ENCODE results near the gene MPDZ.

GRCh38 chr9:13228431-13228830, 51.1 kb downstream of the MPDZ start:
- TF ChIP-seq, protein P1, sequence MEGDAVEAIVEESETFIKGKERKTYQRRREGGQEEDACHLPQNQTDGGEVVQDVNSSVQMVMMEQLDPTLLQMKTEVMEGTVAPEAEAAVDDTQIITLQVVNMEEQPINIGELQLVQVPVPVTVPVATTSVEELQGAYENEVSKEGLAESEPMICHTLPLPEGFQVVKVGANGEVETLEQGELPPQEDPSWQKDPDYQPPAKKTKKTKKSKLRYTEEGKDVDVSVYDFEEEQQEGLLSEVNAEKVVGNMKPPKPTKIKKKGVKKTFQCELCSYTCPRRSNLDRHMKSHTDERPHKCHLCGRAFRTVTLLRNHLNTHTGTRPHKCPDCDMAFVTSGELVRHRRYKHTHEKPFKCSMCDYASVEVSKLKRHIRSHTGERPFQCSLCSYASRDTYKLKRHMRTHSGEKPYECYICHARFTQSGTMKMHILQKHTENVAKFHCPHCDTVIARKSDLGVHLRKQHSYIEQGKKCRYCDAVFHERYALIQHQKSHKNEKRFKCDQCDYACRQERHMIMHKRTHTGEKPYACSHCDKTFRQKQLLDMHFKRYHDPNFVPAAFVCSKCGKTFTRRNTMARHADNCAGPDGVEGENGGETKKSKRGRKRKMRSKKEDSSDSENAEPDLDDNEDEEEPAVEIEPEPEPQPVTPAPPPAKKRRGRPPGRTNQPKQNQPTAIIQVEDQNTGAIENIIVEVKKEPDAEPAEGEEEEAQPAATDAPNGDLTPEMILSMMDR (IDR thresholded peaks at IDR 0.05; ENCODE audit: low read length): no peak
- no peak for TF ChIP-seq EZH2 (IDR thresholded peaks at IDR 0.05; ENCODE audit: borderline replicate concordance, low read length)

All from OCI-LY1 (cell line).